Testis (tissue), 2 donors: Measurements from ENCODE around the gene ADCY9.

Experiments used
- CTCF ChIP-seq, 3 experiments: fragments of 450-650 bp in 2 of 3; fragments of 200-600 bp in 1 of 3; sonication (generic) in 1 of 3; IDR thresholded peaks; one replicate each; pipeline ENCODE4 v1.5.1; 2016 to 2019; ENCODE audit warnings: antibody characterized with exemption in 3 of 3, mild to moderate bottlenecking in 2 of 3, moderate library complexity in 1 of 3
- POLR2A ChIP-seq: fragments of 450-650 bp; IDR thresholded peaks from one replicate; pipeline ENCODE4 v1.6.1; 2017; ENCODE audit warnings: antibody characterized with exemption, mild to moderate bottlenecking, moderate library complexity

GRCh38 chr16:4046221-4046620 lies 70.0 kb downstream of the ADCY9 start:
- TF ChIP-seq CTCF (IDR thresholded peaks at IDR 0.05) (no peak), POLR2A (no peak)
